Erythroblast (primary cell): ENCODE results near the gene CHRNA4.

ENCODE experiments used
- GATA1 ChIP-seq: IDR thresholded peaks from 2 replicates; pipeline ENCODE4 v1.6.1; 2011; ENCODE audit warnings: low read depth, mild to moderate bottlenecking, control low read depth, low read length, moderate library complexity
- POLR2A ChIP-seq: IDR thresholded peaks from 2 replicates; pipeline ENCODE4 v1.6.1; 2011; ENCODE audit warnings: mild to moderate bottlenecking, low read length

DNA sequence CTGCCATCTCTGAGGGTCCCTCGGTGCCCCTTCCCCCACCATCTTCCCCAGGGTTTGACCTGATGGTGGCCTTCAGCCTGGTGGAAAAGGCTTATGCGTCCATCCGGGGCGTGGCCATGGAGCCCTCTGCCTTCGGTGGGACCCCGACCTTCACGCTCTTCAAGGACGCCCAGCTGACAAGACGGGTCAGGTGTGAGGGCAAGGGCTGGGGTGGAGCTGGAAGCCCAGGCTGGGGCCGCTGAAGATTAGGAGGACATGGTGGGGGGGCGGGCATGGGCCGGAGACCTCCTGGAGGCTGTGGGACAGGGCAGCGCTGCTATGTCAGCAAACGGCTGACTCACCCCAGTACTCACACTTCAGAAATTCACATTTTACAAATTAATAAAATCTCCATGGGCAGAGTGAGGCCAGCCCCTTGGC, 44.6 kb downstream of the CHRNA4 start:
- TF ChIP-seq POLR2A (no peak), GATA1 (no peak)
